VCaP (cell line): ENCODE data around the gene XYLT1.

Experiments
- H3K27ac ChIP-seq: fragments of 450-650 bp; 2 replicates; pipeline ENCODE4 v1.5.1; 2017
- CTCF ChIP-seq: fragments of 450-650 bp; conservative IDR thresholded peaks from 2 replicates; pipeline ENCODE4 v1.5.1; 2017; ENCODE audit warnings: mild to moderate bottlenecking, moderate library complexity

Gene XYLT1

GRCh38 chr16:17219991-17220390 lies 250.8 kb downstream of the XYLT1 start:
- H3K27ac ChIP-seq: no peak overlapping the region
- TF ChIP-seq CTCF: no peak

- H3K27ac ChIP-seq: no peak overlapping the region
- no peak for TF ChIP-seq CTCF
These were observed 254.8 kb downstream of the XYLT1 start for GRCh38 chr16:17215936-17216335.

GRCh38 chr16:17215306-17215705 lies 255.5 kb downstream of the XYLT1 start:
- no peak for TF ChIP-seq CTCF
- no peak overlapping the region for H3K27ac ChIP-seq

DNA sequence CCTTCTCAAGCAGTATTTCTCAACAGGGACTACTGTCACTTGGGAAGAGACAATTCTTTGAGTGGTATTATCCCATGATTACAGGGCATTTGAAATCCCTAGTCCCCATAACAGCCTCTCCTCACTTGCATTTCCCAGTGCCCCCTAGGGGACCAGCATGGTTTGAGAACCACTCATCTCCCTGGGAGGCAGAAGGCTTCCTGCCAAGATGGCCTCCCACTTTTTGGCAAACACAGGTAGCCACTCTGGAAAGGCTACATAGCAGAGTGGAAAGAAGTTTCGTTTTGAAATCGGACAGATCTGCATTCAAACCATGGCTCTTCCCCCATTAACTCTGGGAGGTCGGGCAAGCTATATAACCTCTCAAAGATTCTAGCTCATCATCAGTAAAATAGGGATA lies 256.8 kb downstream of the XYLT1 start:
- TF ChIP-seq CTCF: no peak
- H3K27ac ChIP-seq: no peak overlapping the region

- TF ChIP-seq CTCF: no peak
- H3K27ac ChIP-seq: no peak overlapping the region
These were observed 257.7 kb downstream of the XYLT1 start for GRCh38 chr16:17213025-17213424.

DNA sequence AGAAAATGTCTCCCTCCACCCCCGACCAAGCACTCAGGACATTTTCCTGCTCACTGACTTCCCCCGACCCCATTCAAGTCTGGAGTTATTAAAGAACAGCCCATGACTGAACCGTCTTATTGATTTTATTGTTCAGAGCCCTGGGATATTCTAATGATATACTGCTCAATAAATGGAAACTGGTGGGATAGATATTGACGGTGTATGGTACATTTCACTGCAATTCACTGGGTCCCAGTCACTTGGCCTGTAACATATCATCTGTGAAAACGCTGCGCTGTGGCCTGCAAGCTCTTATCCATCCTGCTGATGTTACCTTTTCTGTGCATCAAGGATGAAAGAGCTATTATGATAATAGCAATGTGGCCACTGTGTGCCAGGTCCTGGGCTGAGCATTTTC lies 258.2 kb downstream of the XYLT1 start:
- TF ChIP-seq CTCF: no peak
- H3K27ac ChIP-seq: no peak overlapping the region

- no peak overlapping the region for H3K27ac ChIP-seq
- peak; percentile 65 for TF ChIP-seq CTCF
These were observed 259.0 kb downstream of the XYLT1 start for GRCh38 chr16:17211797-17212196.

GRCh38 chr16:17206712-17207111 lies 264.0 kb downstream of the XYLT1 start:
- no peak for TF ChIP-seq CTCF
- peak overlapping the region; percentile 92 for H3K27ac ChIP-seq
